Aorta (tissue), 5 donors: ENCODE data around the gene TMEM52B. TPM values are rescaled to one million over a fixed set of nuclear protein-coding genes. Genes with fewer than 3 reads are reported as not detected.
"Not testable (repeated sequence)": the region's sequence is repeated elsewhere in the genome, so short reads cannot be mapped to it uniquely, and the experiment has no call there.

Source experiments
- ATAC-seq: fragments of 200-7000 bp; cut with Tn5 transposase; one replicate; pipeline ENCODE4 v1.9.1; 2022; ENCODE audit warnings: moderate library complexity; ENCODE audit not compliant: low FRiP score
- DNase-seq, 2 donors: peaks; one replicate each; pipeline ENCODE4 v3.0.0-alpha.2; 2020
- H3K27ac ChIP-seq, 2 donors: one replicate each; pipeline ENCODE4 v1.5.1; 2013; ENCODE audit warnings: low read length in 2 of 2, mild to moderate bottlenecking in 2 of 2, moderate library complexity in 2 of 2, control low read depth in 1 of 2, inconsistent platforms in 1 of 2, low read depth in 1 of 2
- H3K27me3 ChIP-seq, 2 donors: one replicate each; pipeline ENCODE4 v1.6.1; 2013; ENCODE audit warnings: control low read depth in 1 of 2, low read length in 1 of 2, mild to moderate bottlenecking in 1 of 2, moderate library complexity in 1 of 2; ENCODE audit not compliant: insufficient read depth in 2 of 2, control insufficient read depth in 1 of 2
- H3K36me3 ChIP-seq, 2 donors: one replicate each; pipeline ENCODE4 v1.6.1; 2013; ENCODE audit warnings: control low read depth in 1 of 2, low read length in 1 of 2, mild to moderate bottlenecking in 1 of 2; ENCODE audit not compliant: insufficient read depth in 2 of 2, control insufficient read depth in 1 of 2
- H3K4me1 ChIP-seq, 2 donors: one replicate each; pipeline ENCODE4 v1.6.1; 2013; ENCODE audit warnings: low read length in 2 of 2, control low read depth in 1 of 2, mild to moderate bottlenecking in 1 of 2, moderate library complexity in 1 of 2; ENCODE audit not compliant: insufficient read depth in 2 of 2, control insufficient read depth in 1 of 2
- H3K4me3 ChIP-seq, 2 donors: one replicate each; pipeline ENCODE4 v1.5.1; 2013; ENCODE audit warnings: low read length in 2 of 2, control low read depth in 1 of 2, mild to moderate bottlenecking in 1 of 2
- H3K9me3 ChIP-seq: one replicate; pipeline ENCODE4 v1.6.1; 2013; ENCODE audit warnings: mild to moderate bottlenecking, low read length; ENCODE audit not compliant: control insufficient read depth
- WGBS, 2 donors: extraction: QIAGEN DNeasy Blood & Tissue Kit; methylation state at CpG; one replicate each; pipeline ENCODE4 v1.1.7; 2013; 5-methylcytosine and 5-hydroxymethylcytosine counted together
- intact Hi-C, 2 donors: fragments of 100-400 bp; cut with DNase I; formaldehyde crosslinking; loops; one replicate each; pipeline versions ENCODE4 v1.14.2 to v1.15.0; 2022
- polyA plus RNA-seq, 2 donors: library from polyadenylated mRNA; stranded (reverse); fragments of 200-250 nt; gene quantifications; one replicate each; pipeline ENCODE4 v1.2.3, GENCODE V29; 2013
- total RNA-seq, 2 donors: library from RNA; stranded (reverse); fragmentation: NEBNext Ultra II Directional; extraction: Animal tissue kit (Norgen Biotek cat#: 25700); gene quantifications; one replicate each; pipeline ENCODE4 v1.2.1, GENCODE V29; 2021
- donor health status: healthy with polysubstance abuse.
- donor health status: Bipolar disorder and iron deficiency.
- donor health status: DM: no; HTN: no; CAD: no.
- donor health status: DM: no; HTN: no; CAD: no.
- donor health status: DM: yes; HTN: yes; CAD: no.

Gene TMEM52B
- total and polyA plus RNA-seq, 4 donors = 0.05 to 0.63 (median 0.20) TPM

DNA sequence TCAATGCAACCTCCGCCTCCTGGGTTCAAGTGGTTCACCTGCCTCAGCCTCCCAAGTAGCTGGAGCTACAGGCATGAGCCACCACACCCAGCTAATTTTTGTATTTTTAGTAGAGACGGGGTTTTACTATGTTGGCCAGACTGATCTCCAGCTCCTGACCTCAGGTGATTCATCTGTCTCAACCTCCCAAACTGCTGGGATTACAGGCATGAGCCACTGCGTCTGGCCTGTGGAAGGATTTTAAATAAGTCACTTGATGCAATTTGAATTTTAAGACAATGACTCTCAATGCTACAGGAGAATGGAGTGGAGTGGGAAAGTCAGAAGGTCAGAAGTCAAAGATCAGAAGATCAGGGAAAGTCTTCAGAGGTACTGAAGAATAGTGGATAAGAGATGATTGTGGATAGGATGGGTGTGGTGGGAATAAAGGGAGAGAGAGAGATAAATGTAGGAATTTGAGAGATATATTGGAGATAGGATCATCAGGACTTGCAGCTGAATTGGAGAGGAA, 15.4 kb downstream of the TMEM52B start:
- ATAC-seq = no peak
- no peaks in the 10 kb centered on the region for H3K9me3 ChIP-seq
- 80 to 85% methylated on average over 3 of the region's 3 CpGs for WGBS, 2 donors
- no peak overlapping the region for H3K4me3 ChIP-seq
- no peaks in the 10 kb centered on the region for H3K27me3 ChIP-seq
- H3K27ac ChIP-seq = no peak overlapping the region
- no peaks in the 10 kb centered on the region for H3K4me1 ChIP-seq
- no peaks in the 10 kb centered on the region for H3K36me3 ChIP-seq
- DNase-seq = no peak
- intact Hi-C loops = no loop called here

- Histone ChIP-seq H3K36me3 (no peaks in the 10 kb centered on the region), H3K4me1 (no peaks in the 10 kb centered on the region), H3K4me3 (no peak overlapping the region), H3K27me3 (no peaks in the 10 kb centered on the region), H3K27ac (no peak overlapping the region), H3K9me3 (no peaks in the 10 kb centered on the region)
- 81 to 83% methylated on average over 10 of the region's 10 CpGs for WGBS, 2 donors
- ATAC-seq (no peak), DNase-seq (no peak)
- intact Hi-C loops = no loop called here
Measured at GRCh38 chr12:10196210-10196609, 17.4 kb downstream of the TMEM52B start.

- intact Hi-C loops = no loop called here
- Histone ChIP-seq H3K36me3 (no peaks in the 10 kb centered on the region), H3K27me3 (no peaks in the 10 kb centered on the region), H3K9me3 (no peaks in the 10 kb centered on the region), H3K4me1 (no peaks in the 10 kb centered on the region), H3K4me3 (no peak overlapping the region), H3K27ac (no peak overlapping the region)
- WGBS, 2 donors = 81 to 90% methylated on average over 5 of the region's 5 CpGs
- no peak for ATAC-seq
- DNase-seq = no peak
Measured at GRCh38 chr12:10197879-10198278, 19.0 kb downstream of the TMEM52B start.

GRCh38 chr12:10204495-10204894, 25.7 kb downstream of the TMEM52B start:
- DNase-seq, intact Hi-C loops, H3K9me3 ChIP-seq, H3K4me1 ChIP-seq, ATAC-seq, H3K27ac ChIP-seq, H3K36me3 ChIP-seq, H3K4me3 ChIP-seq, H3K27me3 ChIP-seq: not testable (repeated sequence)
- 85% methylated on average over 2 of the region's 2 CpGs for WGBS, 2 donors

GRCh38 chr12:10205220-10205807, 26.5 kb downstream of the TMEM52B start:
- no peaks in the 10 kb centered on the region for H3K27me3 ChIP-seq
- intact Hi-C loops = no loop called here
- no peaks in the 10 kb centered on the region for H3K9me3 ChIP-seq
- H3K4me3 ChIP-seq = no peak overlapping the region
- H3K36me3 ChIP-seq = no peaks in the 10 kb centered on the region
- no peak for ATAC-seq
- WGBS, 2 donors = 86% methylated on average over 3 of the region's 3 CpGs
- H3K27ac ChIP-seq = no peak overlapping the region
- H3K4me1 ChIP-seq = no peaks in the 10 kb centered on the region
- no peak for DNase-seq

DNA sequence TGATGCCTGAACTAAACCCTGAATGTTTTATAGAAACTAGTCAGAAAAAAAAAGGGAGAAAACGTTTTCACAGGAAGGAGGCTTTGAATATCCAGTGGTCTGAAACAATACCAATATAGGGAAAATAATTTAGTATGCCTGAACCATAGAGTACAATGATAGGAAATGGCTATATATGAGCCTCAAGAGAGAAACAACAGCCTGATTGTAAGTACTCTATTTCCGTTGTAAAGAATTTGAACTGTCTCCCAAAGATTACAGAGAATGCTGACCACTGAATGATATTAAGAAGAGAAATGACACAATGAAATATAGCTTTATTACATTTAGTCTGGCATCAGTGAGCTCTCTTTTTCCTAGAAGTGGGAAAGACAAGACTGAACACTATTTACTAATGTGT, 28.3 kb downstream of the TMEM52B start:
- Histone ChIP-seq H3K27me3 (no peaks in the 10 kb centered on the region), H3K4me1 (no peaks in the 10 kb centered on the region), H3K36me3 (no peaks in the 10 kb centered on the region), H3K4me3 (no peak overlapping the region), H3K27ac (no peak overlapping the region), H3K9me3 (no peaks in the 10 kb centered on the region)
- ATAC-seq (no peak), DNase-seq (no peak)
- intact Hi-C loops = no loop called here
- 24 to 29% methylated on average over 2 of the region's 2 CpGs for WGBS, 2 donors

- ATAC-seq (no peak), DNase-seq (no peak)
- H3K36me3 ChIP-seq = no peaks in the 10 kb centered on the region
- H3K4me1 ChIP-seq = no peaks in the 10 kb centered on the region
- H3K27ac ChIP-seq = no peak overlapping the region
- no peaks in the 10 kb centered on the region for H3K27me3 ChIP-seq
- intact Hi-C loops = loop anchor here (10.0 kb wide), 3 partner anchors 155 to 1305 kb away; no protein-coding TSS in a partner anchor
- WGBS, 2 donors = 94 to 96% methylated on average over 15 of the region's 15 CpGs
- no peaks in the 10 kb centered on the region for H3K9me3 ChIP-seq
- H3K4me3 ChIP-seq = no peak overlapping the region
Measured at GRCh38 chr12:10210225-10210624, 31.4 kb downstream of the TMEM52B start.

DNA sequence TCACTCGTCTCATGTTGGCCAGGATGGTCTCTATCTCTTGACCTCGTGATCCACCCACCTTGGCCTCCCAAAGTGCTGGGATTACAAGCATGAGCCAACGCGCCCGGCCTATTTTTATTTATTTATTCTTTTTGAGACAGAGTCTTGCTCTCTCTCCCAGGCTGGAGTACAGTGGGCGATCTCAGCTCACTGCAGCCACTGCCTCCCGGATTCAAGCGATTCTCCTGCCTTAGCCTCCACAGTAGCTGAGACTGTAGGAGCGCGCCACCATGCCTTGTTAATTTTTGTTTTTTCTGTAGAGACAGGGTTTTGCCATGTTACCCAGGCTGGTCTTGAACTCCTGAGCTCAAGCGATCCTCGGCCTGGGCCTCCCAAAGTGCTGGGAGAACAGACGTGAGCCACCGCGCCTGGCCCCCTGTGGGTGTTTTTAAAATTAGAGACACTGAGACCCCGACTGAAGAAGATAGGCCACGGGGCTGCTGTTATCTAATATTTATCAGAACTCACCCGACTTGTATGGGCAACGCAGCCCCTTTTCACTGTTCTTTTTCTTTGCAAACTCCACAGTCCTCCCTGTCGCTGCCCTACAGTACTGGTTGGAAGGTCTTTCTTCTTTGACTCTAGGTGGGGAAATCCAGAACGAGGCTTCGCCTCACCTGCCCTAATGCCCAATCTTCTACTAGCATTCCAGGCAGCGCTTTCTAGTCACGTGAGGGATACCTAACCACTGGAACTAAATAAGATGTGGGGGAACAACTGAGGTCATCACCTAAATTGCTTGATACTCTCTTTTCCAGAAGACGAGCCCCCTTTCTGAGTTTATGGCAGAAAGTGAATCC, 32.5 kb downstream of the TMEM52B start:
- Histone ChIP-seq H3K4me1 (no peaks in the 10 kb centered on the region), H3K9me3 (no peaks in the 10 kb centered on the region), H3K27ac (no peak overlapping the region), H3K36me3 (no peaks in the 10 kb centered on the region), H3K4me3 (no peak overlapping the region), H3K27me3 (no peaks in the 10 kb centered on the region)
- no peak for ATAC-seq
- DNase-seq = no peak
- intact Hi-C loops = loop anchor here (10.0 kb wide), 3 partner anchors 153 to 1307 kb away; no protein-coding TSS in a partner anchor
- WGBS, 2 donors = 92 to 93% methylated on average over 25 of the region's 25 CpGs
